Stimulated activated naive CD8-positive, alpha-beta T cell treated with anti-CD3 and anti-CD28 coated beads, Interleukin-15, amount 100 ng/mL, for 72 hours (primary cell): ENCODE measurements around the gene CORO2B.
A peak's percentile ranks its signal among the peaks of the same experiment; 100 is the strongest.

Source experiments
- ATAC-seq: fragments of 150-1000 bp; cut with Tn5 transposase; 2 replicates; pipeline ENCODE4 v1.10.0; 2021; ENCODE audit warnings: mild to moderate bottlenecking, moderate library complexity
- DNase-seq, 2 donors: peaks; one replicate each; pipeline ENCODE4 v3.0.0; 2021 to 2022
- H3K27ac Mint-ChIP-seq, 2 donors: one replicate each; pipeline ENCODE4 v1.8.0; 2022; ENCODE audit warnings: mild to moderate bottlenecking in 2 of 2, mixed read lengths in 2 of 2, moderate library complexity in 2 of 2
- H3K27me3 Mint-ChIP-seq: one replicate; pipeline ENCODE4 v1.8.0; 2022; ENCODE audit warnings: mixed read lengths
- H3K4me1 Mint-ChIP-seq: one replicate; pipeline ENCODE4 v1.8.0; 2022; ENCODE audit warnings: mild to moderate bottlenecking, mixed read lengths
- H3K4me3 Mint-ChIP-seq, 2 donors: one replicate each; pipeline ENCODE4 v1.8.0; 2022; ENCODE audit warnings: mild to moderate bottlenecking in 2 of 2, mixed read lengths in 2 of 2, moderate library complexity in 1 of 2
- H3K9me3 Mint-ChIP-seq, 2 donors: one replicate each; pipeline ENCODE4 v1.8.0; 2022; ENCODE audit warnings: mixed read lengths in 2 of 2

Gene CORO2B

DNA sequence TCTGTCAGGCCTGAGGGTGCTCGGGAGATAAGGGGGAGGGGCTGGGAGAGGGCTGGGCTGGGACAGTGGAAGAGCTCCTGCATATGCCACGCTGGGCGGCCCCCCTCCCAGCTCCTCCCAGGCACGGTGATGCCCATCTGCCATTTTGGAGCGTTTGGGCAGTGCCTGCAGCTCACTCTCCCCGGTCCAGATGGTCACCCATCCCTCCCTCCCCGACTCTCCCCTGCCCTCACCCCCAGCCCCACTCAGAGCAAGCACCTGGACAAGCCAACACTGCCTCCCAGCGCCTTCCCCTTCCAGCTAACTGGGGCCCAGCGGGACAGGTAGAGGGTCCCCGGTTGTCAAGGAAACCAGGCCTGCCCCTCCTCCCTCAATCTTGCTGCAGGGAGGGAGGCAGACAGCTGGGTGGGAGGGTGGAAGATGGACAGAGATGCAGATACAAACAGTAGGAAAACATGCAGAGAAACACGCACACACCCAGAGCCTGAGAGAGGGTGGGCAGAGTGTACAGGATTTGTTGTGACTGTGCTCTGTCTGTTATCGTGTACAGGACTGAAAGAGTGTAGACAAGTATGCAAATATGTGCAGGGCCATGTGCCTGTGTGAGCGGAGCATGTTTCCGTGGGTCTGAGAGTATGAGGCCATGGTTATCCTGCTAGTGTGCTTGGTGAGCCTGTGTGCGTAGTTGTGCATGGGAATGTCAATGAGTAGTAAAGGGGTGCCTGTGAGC is 17.5 kb upstream of the CORO2B start:
- Mint-ChIP-seq H3K27ac (no peak overlapping the region), H3K27me3 (peaks cover 68% of the 10 kb centered on the region), H3K4me3 (no peak overlapping the region), H3K4me1 (peaks cover 20% of the 10 kb centered on the region), H3K9me3 (no peaks in the 10 kb centered on the region)
- DNase-seq, result no peak
- no peak for ATAC-seq

DNA sequence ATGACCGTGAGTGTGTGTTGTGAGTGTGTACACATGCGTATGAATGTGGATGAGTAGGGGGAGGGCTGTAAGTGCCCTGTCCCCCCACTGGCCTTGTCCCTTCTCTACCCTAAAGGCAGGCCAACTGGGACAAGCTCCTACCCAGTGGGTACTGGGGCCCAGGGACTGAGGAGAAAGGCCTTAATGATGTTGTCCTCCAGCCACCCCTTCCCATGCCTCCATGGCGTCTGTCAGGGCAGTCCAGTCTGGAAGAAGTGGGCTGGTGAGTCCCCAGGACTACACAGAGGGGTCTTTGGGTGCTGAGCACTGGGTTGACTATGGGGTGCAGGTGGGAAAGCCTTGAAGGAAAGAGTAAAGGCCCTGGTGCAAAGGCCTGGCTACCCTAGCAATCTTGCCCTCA is 16.9 kb upstream of the CORO2B start:
- no peak for ATAC-seq
- Mint-ChIP-seq H3K9me3 (no peaks in the 10 kb centered on the region), H3K27me3 (peaks cover 64% of the 10 kb centered on the region), H3K4me1 (peaks cover 20% of the 10 kb centered on the region), H3K4me3 (no peak overlapping the region), H3K27ac (no peak overlapping the region)
- no peak for DNase-seq

DNA sequence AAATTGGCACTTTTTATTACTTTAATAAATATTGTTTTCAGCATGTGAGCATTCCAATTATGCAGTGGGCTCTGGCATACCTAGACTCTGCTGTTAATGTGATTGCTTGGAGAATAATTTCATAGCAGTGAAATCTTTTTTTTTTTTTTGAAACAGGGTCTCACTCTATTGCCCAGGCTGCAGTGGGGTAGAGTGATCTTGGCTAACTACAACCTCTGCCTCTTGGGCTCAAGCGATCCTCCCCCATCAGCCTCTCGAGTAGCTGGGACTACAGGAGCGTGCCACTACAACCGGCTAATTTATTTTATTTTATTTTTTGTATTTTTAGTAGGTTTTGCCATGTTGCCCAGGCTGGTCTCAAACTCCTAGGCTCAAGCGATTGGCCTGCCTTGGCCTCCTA is 14.6 kb upstream of the CORO2B start:
- H3K27me3 Mint-ChIP-seq, result peaks cover 54% of the 10 kb centered on the region
- peaks cover 10% of the 10 kb centered on the region for H3K4me1 Mint-ChIP-seq
- no peak overlapping the region for H3K4me3 Mint-ChIP-seq
- H3K9me3 Mint-ChIP-seq, result no peaks in the 10 kb centered on the region
- DNase-seq (no peak), ATAC-seq (no peak)
- H3K27ac Mint-ChIP-seq, result no peak overlapping the region

DNA sequence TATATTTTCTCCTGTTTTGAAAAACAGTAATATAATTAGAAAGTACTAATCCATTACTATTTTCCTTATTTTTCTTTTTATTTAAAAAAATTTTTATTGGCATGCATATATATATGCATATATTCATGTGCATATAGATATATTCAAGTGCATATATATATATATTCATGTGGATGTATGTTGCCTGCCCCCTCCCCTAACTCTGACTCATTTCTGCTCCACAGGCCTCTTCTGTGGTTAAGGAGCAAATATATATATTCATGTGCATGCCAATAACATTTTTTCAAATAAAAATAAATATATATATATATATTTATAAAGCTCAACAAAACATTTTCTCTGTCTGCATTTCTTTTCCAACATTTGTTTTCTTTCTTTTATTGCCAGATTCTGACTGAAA is 13.6 kb upstream of the CORO2B start:
- DNase-seq, result no peak
- no peaks in the 10 kb centered on the region for H3K9me3 Mint-ChIP-seq
- no peak overlapping the region for H3K4me3 Mint-ChIP-seq
- no peak for ATAC-seq
- H3K27ac Mint-ChIP-seq, result no peak overlapping the region
- H3K27me3 Mint-ChIP-seq, result peaks cover 54% of the 10 kb centered on the region
- H3K4me1 Mint-ChIP-seq, result no peaks in the 10 kb centered on the region

DNA sequence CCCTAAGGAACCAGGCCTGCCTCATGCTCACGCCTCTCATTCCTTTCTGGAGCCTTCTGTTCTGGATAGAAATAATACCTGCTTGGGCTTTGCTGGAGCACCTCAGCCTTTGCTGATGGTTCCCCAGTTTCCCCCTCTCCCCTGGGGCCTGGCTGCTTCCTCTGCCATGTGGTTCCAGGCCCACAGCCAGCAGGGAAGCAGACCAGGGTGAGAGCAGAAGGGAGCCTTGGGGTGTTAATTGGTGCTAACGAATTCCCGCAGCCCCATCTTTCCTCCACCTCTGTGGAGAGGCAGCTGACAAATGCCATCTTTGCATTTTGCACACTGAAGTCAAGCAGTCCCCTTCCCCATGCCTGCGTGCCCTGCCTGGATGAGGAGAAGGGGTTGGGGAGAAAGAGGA is 13.1 kb upstream of the CORO2B start:
- peaks cover 54% of the 10 kb centered on the region for H3K27me3 Mint-ChIP-seq
- DNase-seq, result no peak
- no peaks in the 10 kb centered on the region for H3K9me3 Mint-ChIP-seq
- H3K4me3 Mint-ChIP-seq, result no peak overlapping the region
- no peak for ATAC-seq
- no peaks in the 10 kb centered on the region for H3K4me1 Mint-ChIP-seq
- H3K27ac Mint-ChIP-seq, result no peak overlapping the region

DNA sequence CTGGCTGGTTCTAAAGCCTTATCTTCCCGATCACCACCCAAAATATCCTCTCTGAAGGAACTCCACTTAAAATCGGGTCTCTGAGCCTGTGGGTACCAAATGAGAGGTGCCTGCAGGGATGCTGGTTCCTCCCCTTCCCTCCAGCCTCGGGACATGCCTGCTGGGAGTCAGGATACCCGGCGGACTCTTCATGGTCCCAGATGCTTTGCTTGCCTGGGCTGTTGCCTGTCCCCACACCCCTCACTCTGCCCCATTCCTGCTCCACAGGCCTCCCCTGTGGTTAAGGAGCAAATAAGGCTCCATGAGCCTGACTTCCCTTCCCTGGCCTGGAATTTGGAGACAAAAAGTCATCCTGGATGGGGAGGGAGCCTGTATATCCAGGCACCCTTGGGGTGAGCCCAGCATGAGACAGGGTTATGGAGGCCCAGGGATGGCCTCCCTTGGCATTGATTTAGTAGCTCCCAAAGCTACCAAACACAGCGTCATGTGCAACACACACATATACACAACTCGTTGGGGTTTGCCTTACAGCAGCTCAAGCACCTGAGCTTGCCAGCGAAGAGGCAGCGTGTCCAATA is 12.3 kb upstream of the CORO2B start:
- no peak overlapping the region for H3K4me3 Mint-ChIP-seq
- H3K4me1 Mint-ChIP-seq, result no peaks in the 10 kb centered on the region
- no peaks in the 10 kb centered on the region for H3K9me3 Mint-ChIP-seq
- H3K27ac Mint-ChIP-seq, result no peak overlapping the region
- H3K27me3 Mint-ChIP-seq, result peaks cover 51% of the 10 kb centered on the region
- no peak for ATAC-seq
- DNase-seq, result no peak

DNA sequence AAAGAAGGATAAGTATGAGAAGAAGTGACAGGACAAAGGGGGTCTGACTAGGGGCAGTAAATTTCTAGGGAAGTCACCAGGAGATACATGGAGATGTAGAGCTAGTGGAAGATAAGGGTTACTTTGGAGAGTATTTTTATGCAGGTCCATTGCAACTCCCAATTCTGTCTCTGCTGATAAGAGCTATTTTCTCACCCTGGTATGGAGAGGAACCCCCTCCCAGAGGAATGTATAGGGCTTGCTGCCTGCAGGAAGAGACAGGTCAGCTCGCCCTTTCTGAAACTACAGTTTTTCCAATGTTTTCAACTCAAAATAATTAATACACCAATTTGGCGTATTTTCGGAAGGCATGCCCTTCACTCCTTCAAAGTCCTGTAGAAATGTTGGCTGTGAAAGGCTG is 11.4 kb upstream of the CORO2B start:
- H3K4me1 Mint-ChIP-seq, result no peaks in the 10 kb centered on the region
- no peak overlapping the region for H3K4me3 Mint-ChIP-seq
- no peak overlapping the region for H3K27ac Mint-ChIP-seq
- no peaks in the 10 kb centered on the region for H3K9me3 Mint-ChIP-seq
- peaks cover 51% of the 10 kb centered on the region for H3K27me3 Mint-ChIP-seq
- no peak for ATAC-seq
- DNase-seq, result no peak

DNA sequence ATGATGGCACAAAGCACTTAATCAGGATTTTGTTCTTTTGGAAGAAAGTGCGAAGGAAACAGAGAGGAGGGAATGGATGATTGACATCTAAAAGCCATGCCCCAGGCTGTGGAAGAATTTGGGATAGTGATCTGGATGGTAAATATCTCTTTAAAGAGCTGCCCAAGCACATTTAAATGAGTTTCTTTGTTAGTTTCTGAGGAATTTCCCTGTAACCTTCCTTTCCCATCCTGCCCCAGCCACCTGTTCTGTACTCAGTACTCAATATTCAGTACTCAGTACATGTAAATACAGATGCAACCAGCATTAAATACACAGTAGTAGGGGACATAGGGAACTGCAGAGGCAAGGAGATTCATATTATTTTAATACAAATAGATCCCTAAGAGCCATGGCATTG is 7.8 kb upstream of the CORO2B start:
- Mint-ChIP-seq H3K9me3 (no peaks in the 10 kb centered on the region), H3K27me3 (peaks cover 77% of the 10 kb centered on the region), H3K4me1 (no peaks in the 10 kb centered on the region), H3K4me3 (no peak overlapping the region), H3K27ac (no peak overlapping the region)
- no peak for DNase-seq
- ATAC-seq, result no peak

DNA sequence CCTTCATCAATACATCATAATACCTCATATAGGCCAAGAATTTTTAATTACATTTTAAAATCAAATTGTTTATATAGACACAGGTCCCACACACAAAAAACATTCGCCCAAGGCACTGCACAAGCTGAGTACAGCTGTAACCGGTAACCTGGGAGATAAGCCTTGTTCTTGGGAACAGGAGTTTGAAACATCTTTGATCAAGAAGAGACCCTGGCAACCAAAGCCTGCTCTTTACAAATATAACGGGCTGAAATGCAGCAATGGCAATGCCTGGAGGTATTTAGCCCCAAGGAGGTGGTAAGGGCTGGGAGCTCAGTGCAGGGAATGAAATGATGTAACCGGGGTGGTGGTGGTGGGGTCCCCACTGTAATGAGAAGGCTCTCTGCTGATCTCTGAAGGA is 7.2 kb upstream of the CORO2B start:
- Mint-ChIP-seq H3K9me3 (no peaks in the 10 kb centered on the region), H3K4me3 (no peak overlapping the region)

DNA sequence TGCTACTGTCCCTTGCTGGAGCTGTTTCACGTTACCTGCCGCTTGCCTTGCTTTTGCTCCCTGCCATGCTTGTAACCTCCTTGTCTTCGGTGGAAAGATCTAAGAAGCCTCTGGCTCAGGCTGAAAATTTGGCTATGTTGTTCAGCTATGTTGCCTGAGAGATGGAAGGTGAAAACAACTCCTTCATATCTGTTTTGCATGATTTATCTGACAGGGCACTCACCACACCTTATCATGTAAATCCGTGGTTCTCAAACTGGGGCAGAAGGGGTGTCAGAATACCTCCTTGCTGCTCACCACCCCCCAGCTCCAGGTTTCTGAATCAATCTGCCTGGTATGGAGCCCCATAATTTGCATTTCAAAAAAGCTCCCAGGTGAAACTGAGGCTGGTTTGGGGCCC is 6.5 kb upstream of the CORO2B start:
- H3K4me1 Mint-ChIP-seq, result no peaks in the 10 kb centered on the region
- no peaks in the 10 kb centered on the region for H3K9me3 Mint-ChIP-seq
- DNase-seq (no peak), ATAC-seq (no peak)
- no peak overlapping the region for H3K4me3 Mint-ChIP-seq
- H3K27ac Mint-ChIP-seq, result no peak overlapping the region
- H3K27me3 Mint-ChIP-seq, result peaks cover 84% of the 10 kb centered on the region

More for the DNA sequence above, 7.2 kb upstream of the CORO2B start:
- Mint-ChIP-seq H3K27ac (no peak overlapping the region), H3K4me1 (no peaks in the 10 kb centered on the region), H3K27me3 (peaks cover 83% of the 10 kb centered on the region)
- no peak for DNase-seq
- no peak for ATAC-seq

DNA sequence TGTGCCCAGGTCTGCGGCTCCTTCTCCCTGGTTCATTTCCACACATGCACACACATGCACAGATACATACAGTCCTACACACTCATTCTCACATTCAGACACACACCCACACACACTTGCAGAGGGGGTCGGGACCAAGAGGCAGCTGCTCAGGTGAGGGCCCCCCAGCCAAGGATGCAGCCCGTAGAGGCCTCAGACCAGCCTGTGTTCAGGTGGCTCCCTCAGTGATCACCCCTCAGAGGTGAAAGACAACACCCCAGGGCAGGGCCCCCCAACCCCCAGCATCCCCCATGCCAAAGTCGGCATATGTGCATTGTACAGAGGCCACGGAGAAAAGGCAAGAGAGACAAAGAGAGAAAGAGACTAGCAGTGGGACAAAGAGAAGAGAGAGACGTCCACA is 5.9 kb upstream of the CORO2B start:
- Mint-ChIP-seq H3K4me1 (peaks cover 5% of the 10 kb centered on the region), H3K4me3 (no peak overlapping the region), H3K27me3 (peaks cover 85% of the 10 kb centered on the region), H3K27ac (no peak overlapping the region), H3K9me3 (no peaks in the 10 kb centered on the region)
- ATAC-seq (no peak), DNase-seq (no peak)

DNA sequence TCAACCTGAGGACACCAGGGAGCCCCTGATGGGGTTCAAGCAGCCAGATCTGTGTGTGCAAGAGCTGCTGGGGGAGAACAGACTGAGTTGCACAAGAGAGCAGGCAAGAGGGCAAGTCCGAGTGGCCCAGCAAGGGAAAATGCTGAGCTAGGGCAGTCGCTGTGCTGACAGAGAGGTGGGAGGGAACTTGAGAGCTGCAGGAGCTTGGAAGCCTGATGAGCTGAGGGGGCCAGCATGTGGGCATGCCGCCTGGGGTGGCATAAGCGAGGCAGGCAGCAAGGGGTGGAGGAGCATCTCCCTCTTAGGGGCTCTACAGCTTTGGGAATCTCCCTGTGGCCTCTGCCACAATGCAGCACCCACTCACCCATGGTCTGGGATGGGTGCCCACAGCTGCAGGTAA is 4.7 kb upstream of the CORO2B start:
- peaks cover 8% of the 10 kb centered on the region for H3K4me1 Mint-ChIP-seq
- H3K27ac Mint-ChIP-seq, result no peak overlapping the region
- H3K27me3 Mint-ChIP-seq, result peaks cover 89% of the 10 kb centered on the region
- no peak for DNase-seq
- H3K9me3 Mint-ChIP-seq, result no peaks in the 10 kb centered on the region
- no peak for ATAC-seq
- no peak overlapping the region for H3K4me3 Mint-ChIP-seq

DNA sequence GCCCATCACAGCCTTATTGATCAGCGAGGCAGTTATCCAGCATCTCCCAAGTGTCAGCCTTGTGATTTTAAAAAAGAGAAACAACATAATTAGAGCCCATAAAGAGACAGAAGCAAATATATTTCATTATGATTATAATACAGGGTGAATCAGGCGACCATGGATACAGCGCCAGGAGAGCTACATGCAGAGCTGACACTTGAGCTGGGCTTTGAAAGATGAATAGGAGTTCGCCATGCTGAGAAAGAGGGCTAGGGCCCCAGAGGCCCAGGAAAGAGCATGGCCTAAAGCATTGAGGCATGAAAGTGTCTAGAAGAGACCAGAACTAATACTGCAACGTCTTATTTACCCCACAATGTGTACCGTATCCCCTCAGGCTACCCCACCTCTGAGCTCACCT is 4.2 kb upstream of the CORO2B start:
- Mint-ChIP-seq H3K27me3 (peaks cover 89% of the 10 kb centered on the region), H3K4me3 (no peak overlapping the region), H3K4me1 (peaks cover 14% of the 10 kb centered on the region), H3K27ac (no peak overlapping the region), H3K9me3 (no peaks in the 10 kb centered on the region)
- no peak for DNase-seq
- ATAC-seq, result no peak

DNA sequence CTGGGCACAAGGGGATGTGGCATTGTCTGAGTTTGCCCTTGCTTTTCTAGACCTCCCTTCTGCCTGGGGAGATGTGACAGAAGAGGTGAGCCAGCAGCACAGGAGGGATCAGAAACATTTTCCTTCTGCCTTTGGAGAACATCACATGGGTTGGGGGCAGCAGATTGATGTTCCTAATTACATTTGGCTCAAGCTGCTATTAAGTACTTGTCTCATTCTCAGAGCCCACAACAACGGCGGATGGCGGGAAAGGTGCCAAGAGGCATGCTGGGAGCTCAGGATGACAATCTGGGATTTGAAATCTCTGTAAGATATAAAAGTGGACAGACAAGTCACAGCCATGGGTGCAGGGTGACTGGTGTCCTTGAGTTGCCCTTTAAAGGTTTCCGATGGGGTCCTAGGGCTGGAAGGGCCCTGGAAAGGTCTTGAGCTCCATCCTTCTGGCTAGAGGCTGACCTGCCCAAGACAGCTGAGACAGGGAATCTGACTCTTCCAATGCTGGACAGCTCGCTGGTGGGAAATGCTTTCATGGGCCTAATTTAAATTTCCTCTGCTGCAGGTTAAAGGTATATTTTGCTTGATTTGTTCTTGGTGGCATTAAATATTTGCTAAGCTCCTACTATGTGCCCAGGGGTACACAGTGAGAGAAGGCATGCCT is 2.4 kb upstream of the CORO2B start:
- H3K27ac Mint-ChIP-seq, result no peak overlapping the region
- DNase-seq, result no peak
- peaks cover 19% of the 10 kb centered on the region for H3K4me1 Mint-ChIP-seq
- H3K4me3 Mint-ChIP-seq, result no peak overlapping the region
- no peaks in the 10 kb centered on the region for H3K9me3 Mint-ChIP-seq
- peaks cover 94% of the 10 kb centered on the region for H3K27me3 Mint-ChIP-seq
- no peak for ATAC-seq

DNA sequence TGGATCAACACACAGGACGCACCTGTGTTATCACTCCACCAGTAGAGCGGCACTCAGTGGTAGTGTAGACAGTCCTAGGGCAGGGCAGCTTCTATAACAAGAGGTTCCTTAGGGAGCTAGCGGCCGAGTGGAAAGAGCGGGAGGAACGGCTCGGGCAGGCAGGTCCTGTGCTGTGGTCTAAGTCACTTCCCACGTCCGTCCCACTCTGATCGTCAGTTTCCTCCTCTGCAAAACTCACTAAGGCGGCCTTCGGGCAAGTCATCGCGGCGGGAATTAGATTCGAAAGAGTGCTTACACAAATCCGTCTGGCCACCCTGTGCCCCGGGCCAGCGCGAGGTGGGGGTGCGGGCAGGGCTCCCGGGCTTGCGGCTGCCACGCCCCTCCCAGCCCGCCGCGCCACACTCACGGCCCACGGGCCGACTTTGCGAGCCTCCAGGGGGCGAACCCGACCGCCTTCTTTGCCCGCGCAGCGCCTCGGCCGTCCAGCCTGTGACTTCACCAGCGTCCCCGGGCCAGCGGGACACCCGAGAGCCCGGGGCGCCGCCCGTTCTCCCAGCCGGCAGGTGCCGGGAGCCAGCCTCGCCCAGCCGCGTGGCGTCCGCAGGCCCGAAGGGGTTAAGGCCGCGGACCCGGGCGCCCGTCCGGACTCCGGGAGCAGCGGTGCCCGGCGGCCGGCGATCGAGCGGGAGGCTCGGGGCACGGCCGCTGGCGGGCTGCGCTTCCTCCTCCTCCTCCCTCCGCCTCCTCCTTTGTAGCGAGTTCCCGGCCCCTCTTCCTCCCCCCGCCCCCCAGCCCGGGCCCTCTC is 416 bp upstream of the CORO2B start:
- Mint-ChIP-seq H3K4me3 (peak overlapping the region; percentile 72 to 75), H3K9me3 (no peaks in the 10 kb centered on the region), H3K27me3 (peaks cover 79% of the 10 kb centered on the region), H3K4me1 (peaks cover 19% of the 10 kb centered on the region), H3K27ac (no peak overlapping the region)
- ATAC-seq, result peak; percentile 66
- DNase-seq, result peak; percentile 40 to 42
